ENCODE data around the gene WNK1.

GRCh38 chr12:754473-754820, 2.1 kb downstream of the WNK1 start:
- TF ChIP-seq CTCF (IDR thresholded peaks at IDR 0.05): no peak
- no peak for TF ChIP-seq POLR2A (IDR thresholded peaks at IDR 0.05)

Data from heart left ventricle (tissue), 13 donors.